ENCODE data around the gene EYA2. TPM values are rescaled to one million over a fixed set of nuclear protein-coding genes. Genes with fewer than 3 reads are reported as not detected.
A peak's percentile ranks its signal among the peaks of the same experiment; 100 is the strongest.

The EYA2 gene
- polyA plus RNA-seq, 6 donors from 2014 or later, result not detected

DNA sequence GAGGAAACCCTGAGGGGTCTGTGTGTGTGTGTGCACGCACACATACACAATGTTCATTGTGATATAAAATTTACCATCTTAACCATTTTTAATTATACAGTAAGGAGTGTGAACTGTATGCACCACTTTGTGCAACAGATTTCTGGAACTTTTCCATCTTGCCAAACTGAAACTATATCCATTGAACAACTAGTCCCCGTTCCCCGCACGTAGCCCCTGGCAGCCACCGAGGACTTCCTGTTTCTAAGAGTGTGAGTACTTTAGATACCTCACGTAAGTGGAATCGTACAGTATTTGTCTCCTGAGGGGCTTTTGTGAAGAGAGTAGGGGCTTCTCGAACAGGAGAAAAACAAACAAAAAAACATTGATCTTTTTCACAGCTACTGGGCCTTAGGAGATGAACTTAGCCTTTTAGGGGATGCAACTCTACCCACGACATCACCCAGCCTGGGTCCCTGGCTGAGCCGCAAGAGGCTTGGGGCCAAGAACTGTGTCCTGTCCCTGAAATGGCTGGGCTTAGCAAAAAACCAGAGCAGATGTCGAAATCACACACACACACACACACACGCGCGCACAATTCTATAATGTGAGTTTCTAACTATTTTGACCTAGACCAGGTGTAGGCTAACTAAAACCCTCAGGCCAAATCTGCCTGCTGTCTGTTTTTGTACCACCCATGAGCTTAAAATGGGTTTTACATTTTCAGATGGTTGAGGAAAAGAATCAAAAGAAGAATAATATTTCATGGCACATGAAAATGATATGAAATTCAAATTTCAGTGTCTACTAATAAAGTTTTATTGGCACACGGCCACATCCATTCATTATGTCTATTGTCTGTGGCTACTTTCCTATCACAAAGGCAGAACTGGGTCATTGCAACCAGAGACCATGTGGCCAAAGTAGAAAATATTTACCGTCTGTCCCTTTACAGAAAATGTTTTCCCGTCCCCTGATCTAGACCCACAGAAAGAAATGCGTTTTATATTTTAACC is 144.2 kb downstream of the EYA2 start:
- no peak for ATAC-seq (ENCODE audit: low read depth in 2 of 2)
- Mint-ChIP-seq H3K27ac (no peak overlapping the region), H3K4me1 (no peaks in the 10 kb centered on the region), H3K9me3 (peaks cover 0 to 10% (median 3%) of the 10 kb centered on the region in 7 donors), H3K27me3 (peaks cover 20 to 26% (median 24%) of the 10 kb centered on the region in 3 donors), H3K36me3 (no peaks in the 10 kb centered on the region), H3K4me3 (no peak overlapping the region)
- no peak for DNase-seq

- no peak for DNase-seq
- H3K36me3 Mint-ChIP-seq, result peaks cover 0 to 1% of the 10 kb centered on the region in 2 donors
- H3K27me3 Mint-ChIP-seq, result peaks cover 20 to 29% (median 25%) of the 10 kb centered on the region in 3 donors
- no peaks in the 10 kb centered on the region for H3K4me1 Mint-ChIP-seq
- no peak overlapping the region for H3K4me3 Mint-ChIP-seq
- peaks cover 6 to 22% (median 7%) of the 10 kb centered on the region in 7 donors for H3K9me3 Mint-ChIP-seq
- no peak for ATAC-seq (ENCODE audit: low read depth in 2 of 2)
- no peak overlapping the region for H3K27ac Mint-ChIP-seq
Observed at GRCh38 chr20:47040506-47041125, 146.0 kb downstream of the EYA2 start.

DNA sequence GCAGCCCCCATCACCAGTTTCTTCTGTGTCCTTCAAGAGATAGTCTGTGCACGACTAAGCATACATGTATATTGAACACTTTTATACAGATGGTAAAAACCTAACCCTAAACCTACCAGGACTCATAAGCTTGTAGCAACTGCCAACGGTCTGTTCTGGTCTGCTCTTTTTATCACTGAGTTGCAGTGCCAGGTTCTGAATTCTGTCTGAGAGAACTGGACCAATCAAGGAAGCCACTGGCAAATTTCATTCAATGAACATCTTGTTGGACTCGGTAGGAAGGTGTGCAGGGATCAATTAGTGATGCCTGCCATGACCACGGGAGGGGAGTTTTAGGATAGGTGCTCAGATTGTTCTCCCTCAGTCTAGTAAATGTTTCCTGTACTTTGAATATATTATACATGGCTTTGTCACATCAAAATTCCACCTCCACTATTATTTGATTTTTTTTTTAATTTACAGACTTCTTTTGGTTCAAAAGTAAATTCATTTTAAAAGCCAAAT is 146.8 kb downstream of the EYA2 start:
- Mint-ChIP-seq H3K27me3 (peaks cover 25 to 29% (median 25%) of the 10 kb centered on the region in 3 donors), H3K27ac (no peak overlapping the region), H3K4me1 (no peaks in the 10 kb centered on the region), H3K4me3 (no peak overlapping the region), H3K9me3 (peaks cover 6 to 30% (median 10%) of the 10 kb centered on the region in 7 donors), H3K36me3 (peaks cover 0 to 7% of the 10 kb centered on the region in 2 donors)
- DNase-seq (no peak), ATAC-seq (ENCODE audit: low read depth in 2 of 2) (no peak)

- DNase-seq, result no peak
- no peak for ATAC-seq (ENCODE audit: low read depth in 2 of 2)
- no peaks in the 10 kb centered on the region for H3K4me1 Mint-ChIP-seq
- peaks cover 25 to 33% (median 25%) of the 10 kb centered on the region in 3 donors for H3K27me3 Mint-ChIP-seq
- no peak overlapping the region for H3K4me3 Mint-ChIP-seq
- H3K27ac Mint-ChIP-seq, result no peak overlapping the region
- H3K9me3 Mint-ChIP-seq, result peaks cover 6 to 34% (median 13%) of the 10 kb centered on the region in 7 donors
- peaks cover 0 to 7% of the 10 kb centered on the region in 2 donors for H3K36me3 Mint-ChIP-seq
Observed at GRCh38 chr20:47042464-47042863, 147.8 kb downstream of the EYA2 start.

GRCh38 chr20:47043086-47043485 is 148.4 kb downstream of the EYA2 start:
- peaks cover 0 to 7% of the 10 kb centered on the region in 2 donors for H3K36me3 Mint-ChIP-seq
- DNase-seq (no peak), ATAC-seq (ENCODE audit: low read depth in 2 of 2) (no peak)
- peaks cover 25 to 30% (median 28%) of the 10 kb centered on the region in 3 donors for H3K27me3 Mint-ChIP-seq
- H3K27ac Mint-ChIP-seq, result no peak overlapping the region
- H3K9me3 Mint-ChIP-seq, result peaks cover 3 to 29% (median 16%) of the 10 kb centered on the region in 7 donors
- H3K4me1 Mint-ChIP-seq, result no peaks in the 10 kb centered on the region
- no peak overlapping the region for H3K4me3 Mint-ChIP-seq

DNA sequence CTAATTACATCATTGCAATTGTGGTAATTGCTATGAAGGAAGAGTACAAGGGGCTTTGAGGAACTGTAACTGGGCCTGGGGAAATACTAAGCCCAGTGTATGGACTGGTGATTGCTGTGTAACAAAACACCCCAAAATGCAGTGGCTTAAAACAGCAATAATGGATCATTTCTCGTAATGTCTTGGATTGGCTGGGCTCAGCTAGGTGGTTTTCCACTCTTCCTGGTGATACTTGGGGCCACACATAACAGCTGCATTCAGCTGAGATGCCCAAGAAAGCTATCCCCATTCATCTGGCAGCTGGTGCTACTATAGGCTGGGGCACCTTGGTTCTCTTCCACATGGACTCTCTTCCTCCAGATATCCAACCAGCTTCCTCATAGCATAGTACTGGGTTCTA is 150.3 kb downstream of the EYA2 start:
- peaks cover 3 to 25% (median 13%) of the 10 kb centered on the region in 7 donors for H3K9me3 Mint-ChIP-seq
- no peaks in the 10 kb centered on the region for H3K4me1 Mint-ChIP-seq
- H3K4me3 Mint-ChIP-seq, result no peak overlapping the region
- peaks cover 21 to 28% (median 25%) of the 10 kb centered on the region in 3 donors for H3K27me3 Mint-ChIP-seq
- no peak overlapping the region for H3K27ac Mint-ChIP-seq
- ATAC-seq (ENCODE audit: low read depth in 2 of 2) (no peak), DNase-seq (no peak)
- H3K36me3 Mint-ChIP-seq, result peaks cover 0 to 7% of the 10 kb centered on the region in 2 donors

DNA sequence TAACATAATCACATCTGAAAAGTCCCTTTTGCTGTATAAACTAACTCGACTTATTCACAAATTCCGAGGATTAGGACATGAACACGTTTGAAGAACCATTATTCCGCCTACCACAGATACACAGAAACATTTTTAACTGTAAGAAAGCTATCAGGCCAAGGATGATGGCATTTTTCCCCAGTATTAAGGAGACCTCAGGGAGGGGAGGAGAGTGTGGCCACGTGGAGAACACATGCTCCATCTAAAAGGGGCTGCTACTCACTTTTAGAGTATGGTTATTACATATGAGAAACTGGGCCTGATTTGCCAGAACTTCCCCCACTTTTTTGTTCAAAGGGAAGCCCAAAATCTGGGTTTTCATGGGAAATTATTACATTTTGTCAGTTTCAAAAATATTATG is 153.4 kb downstream of the EYA2 start:
- H3K27ac Mint-ChIP-seq, result no peak overlapping the region
- DNase-seq (no peak), ATAC-seq (ENCODE audit: low read depth in 2 of 2) (no peak)
- no peak overlapping the region for H3K4me3 Mint-ChIP-seq
- H3K4me1 Mint-ChIP-seq, result no peaks in the 10 kb centered on the region
- peaks cover 0 to 7% of the 10 kb centered on the region in 2 donors for H3K36me3 Mint-ChIP-seq
- peaks cover 15 to 35% (median 22%) of the 10 kb centered on the region in 3 donors for H3K27me3 Mint-ChIP-seq
- H3K9me3 Mint-ChIP-seq, result peaks cover 3 to 25% (median 12%) of the 10 kb centered on the region in 7 donors

- no peak overlapping the region for H3K27ac Mint-ChIP-seq
- DNase-seq (no peak), ATAC-seq (ENCODE audit: low read depth in 2 of 2) (no peak)
- peaks cover 3 to 22% (median 10%) of the 10 kb centered on the region in 7 donors for H3K9me3 Mint-ChIP-seq
- H3K36me3 Mint-ChIP-seq, result peaks cover 0 to 7% of the 10 kb centered on the region in 2 donors
- no peaks in the 10 kb centered on the region for H3K4me1 Mint-ChIP-seq
- peaks cover 6 to 32% (median 15%) of the 10 kb centered on the region in 3 donors for H3K27me3 Mint-ChIP-seq
- no peak overlapping the region for H3K4me3 Mint-ChIP-seq
Observed at GRCh38 chr20:47049771-47050170, 155.1 kb downstream of the EYA2 start.

DNA sequence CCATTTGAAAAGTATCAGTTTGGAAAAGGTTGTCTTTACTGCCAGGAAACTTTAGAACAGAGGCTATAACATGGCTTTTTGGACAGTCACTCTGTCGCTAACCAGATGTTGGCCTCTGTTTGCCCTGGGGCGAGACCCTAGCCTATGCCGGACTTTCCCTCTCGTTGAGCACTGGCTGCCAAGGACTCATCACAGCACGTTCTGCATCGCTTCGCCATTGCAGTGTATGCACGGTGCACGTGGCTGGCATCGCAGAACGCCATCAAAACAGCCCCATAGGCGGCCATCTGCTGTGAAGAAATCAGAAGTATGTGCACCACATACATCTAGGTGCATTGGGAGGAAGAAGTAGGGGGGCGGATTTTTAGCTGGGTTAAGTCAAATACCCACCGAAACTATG is 156.4 kb downstream of the EYA2 start:
- ATAC-seq (ENCODE audit: low read depth in 2 of 2) (no peak), DNase-seq (no peak)
- Mint-ChIP-seq H3K27ac (no peak overlapping the region), H3K4me3 (no peak overlapping the region), H3K4me1 (no peaks in the 10 kb centered on the region), H3K27me3 (peaks cover 16 to 30% (median 20%) of the 10 kb centered on the region in 3 donors), H3K36me3 (peaks cover 0 to 2% of the 10 kb centered on the region in 2 donors), H3K9me3 (peaks cover 0 to 10% (median 7%) of the 10 kb centered on the region in 7 donors)

- Mint-ChIP-seq H3K4me3 (no peak overlapping the region), H3K27ac (peak overlapping the region in 1 of 6 donors; percentile 33), H3K9me3 (peaks cover 0 to 6% (median 3%) of the 10 kb centered on the region in 7 donors), H3K4me1 (no peaks in the 10 kb centered on the region), H3K36me3 (no peaks in the 10 kb centered on the region), H3K27me3 (peaks cover 14 to 24% (median 18%) of the 10 kb centered on the region in 3 donors)
- DNase-seq (no peak), ATAC-seq (ENCODE audit: low read depth in 2 of 2) (no peak)
Observed at GRCh38 chr20:47051936-47052526, 157.4 kb downstream of the EYA2 start.

- no peak overlapping the region for H3K4me3 Mint-ChIP-seq
- no peak for DNase-seq
- H3K9me3 Mint-ChIP-seq, result peaks cover 0 to 14% (median 3%) of the 10 kb centered on the region in 7 donors
- H3K27ac Mint-ChIP-seq, result no peak overlapping the region
- ATAC-seq (ENCODE audit: low read depth in 2 of 2), result no peak
- H3K27me3 Mint-ChIP-seq, result peaks cover 8 to 26% (median 24%) of the 10 kb centered on the region in 3 donors
- no peaks in the 10 kb centered on the region for H3K36me3 Mint-ChIP-seq
- H3K4me1 Mint-ChIP-seq, result no peaks in the 10 kb centered on the region
Observed at GRCh38 chr20:47054506-47054905, 159.9 kb downstream of the EYA2 start.

- no peak overlapping the region for H3K27ac Mint-ChIP-seq
- ATAC-seq (ENCODE audit: low read depth in 2 of 2) (no peak), DNase-seq (no peak)
- H3K27me3 Mint-ChIP-seq, result peaks cover 12 to 26% (median 24%) of the 10 kb centered on the region in 3 donors
- H3K4me3 Mint-ChIP-seq, result no peak overlapping the region
- no peaks in the 10 kb centered on the region for H3K36me3 Mint-ChIP-seq
- peaks cover 0 to 16% (median 3%) of the 10 kb centered on the region in 7 donors for H3K9me3 Mint-ChIP-seq
- H3K4me1 Mint-ChIP-seq, result no peaks in the 10 kb centered on the region
Observed at GRCh38 chr20:47054945-47055344, 160.3 kb downstream of the EYA2 start.

Measured in naive B cell (primary cell).